GM12878 (cell line): ENCODE results near the gene ETV7. TPM values are rescaled to one million over a fixed set of nuclear protein-coding genes. Genes with fewer than 3 reads are reported as not detected.

Experiments
- ATF2 ChIP-seq: IDR thresholded peaks from 2 replicates; pipeline ENCODE4 v1.6.1; 2012; ENCODE audit warnings: low read length, inconsistent platforms
- BCL3 ChIP-seq: IDR thresholded peaks from 2 replicates; pipeline ENCODE4 v1.6.1; 2011; ENCODE audit warnings: borderline replicate concordance, low read depth, mild to moderate bottlenecking, moderate library complexity, low read length; ENCODE audit not compliant: insufficient read depth, poor library complexity, severe bottlenecking
- CUX1 ChIP-seq: IDR thresholded peaks from 2 replicates; pipeline ENCODE4 v1.6.1; 2012; ENCODE audit warnings: improper control_type of control experiment, low read depth, low read length; ENCODE audit not compliant: insufficient replicate concordance
- ETV6 ChIP-seq, 2 experiments: fragments of 450-650 bp in 1 of 2; IDR thresholded peaks in 1 of 2; conservative IDR thresholded peaks in 1 of 2; 2 replicates each; pipeline ENCODE4 v1.6.1; 2014; ENCODE audit warnings: antibody characterized with exemption in 1 of 2, borderline replicate concordance in 1 of 2, low read depth in 1 of 2, mild to moderate bottlenecking in 1 of 2, moderate library complexity in 1 of 2
- MTA2 ChIP-seq: fragments of 450-650 bp; IDR thresholded peaks from 2 replicates; pipeline ENCODE4 v1.6.1; 2016; ENCODE audit warnings: low read depth, mild to moderate bottlenecking, moderate library complexity
- MTA3 ChIP-seq: IDR thresholded peaks from 2 replicates; pipeline ENCODE4 v1.6.1; 2012; ENCODE audit warnings: low read length, inconsistent platforms, borderline replicate concordance
- PBX3 ChIP-seq: IDR thresholded peaks from 2 replicates; pipeline ENCODE4 v1.6.1; 2011; ENCODE audit warnings: mild to moderate bottlenecking, low read depth, low read length, moderate library complexity; ENCODE audit not compliant: insufficient replicate concordance
- POLR2AphosphoS5 ChIP-seq: IDR thresholded peaks from 2 replicates; pipeline ENCODE4 v1.6.1; 2011; ENCODE audit warnings: mild to moderate bottlenecking, low read length, inconsistent platforms
- PRDM15 ChIP-seq: fragments of 450-650 bp; formaldehyde crosslinking; IDR thresholded peaks from 2 replicates; pipeline ENCODE4 v1.4.0; 2020; ENCODE audit warnings: mild to moderate bottlenecking, moderate library complexity
- RBBP5 ChIP-seq: fragments of 200-600 bp; sonication (generic); conservative IDR thresholded peaks from 2 replicates; pipeline ENCODE4 v1.6.1; 2016
- ZBTB33 ChIP-seq: fragments of 450-650 bp; IDR thresholded peaks from 2 replicates; pipeline ENCODE4 v1.6.1; 2017; ENCODE audit warnings: mild to moderate bottlenecking
- ZNF384 ChIP-seq: IDR thresholded peaks from 2 replicates; pipeline ENCODE4 v1.6.1; 2012; ENCODE audit warnings: low read depth, mild to moderate bottlenecking, low read length, improper control_type of control experiment, borderline replicate concordance
- polyA plus RNA-seq, 11 experiments: library from polyadenylated mRNA; depleted of rRNA in 4 of 11; unstranded in 6 of 11; stranded (reverse) in 5 of 11; fragments of >200 nt; fragmentation: Nextera tagmentation in 4 of 11; fragmentation: Illumina TruSeq in 1 of 11; extraction: Ambion mirVana in 4 of 11; extraction: Trizol in 1 of 11; gene quantifications; 1 replicate in 1 of 11; 2 replicates in 10 of 11; pipeline versions ENCODE4 v1.2.1 to v1.2.3, GENCODE V29; 2011 to 2016; ENCODE audit warnings: inconsistent platforms in 2 of 11, missing spikeins in 2 of 11, low read depth in 1 of 11
- total RNA-seq, 4 experiments: library from RNA; depleted of rRNA in 3 of 4; stranded (reverse); fragments of >200 nt in 3 of 4; fragmentation: Illumina TruSeq in 1 of 4; extraction: Trizol in 1 of 4; gene quantifications; 2 replicates each; pipeline versions ENCODE4 v1.2.1 to v1.2.3, GENCODE V29; 2013 to 2021

Gene ETV7
- total and polyA plus RNA-seq, 10 of the 15 experiments (the other 5 are each of a cell fraction or from before 2014, with no cell fraction given) = 0.04 to 1.8 (median 1.3) TPM

GRCh38 chr6:36358226-36358915, 29.1 kb downstream of the ETV7 start (continued):
- TF ChIP-seq PRDM15 = no peak
- TF ChIP-seq MTA2 = peak; percentile 81
- TF ChIP-seq PBX3 = peak; percentile 85
- no peak; the same call in 1 of the 2 replicates for TF ChIP-seq MTA3
- no peak for TF ChIP-seq BCL3
- TF ChIP-seq ATF2 = no peak
- TF ChIP-seq ZBTB33 = no peak
- peak; percentile 68 for TF ChIP-seq CUX1
- TF ChIP-seq POLR2AphosphoS5 = no peak
- TF ChIP-seq ETV6 (conservative IDR thresholded peaks at IDR 0.05 in 1 of 2, IDR thresholded peaks at IDR 0.05 in 1 of 2; ENCODE audit: borderline replicate concordance in 1 of 2, low read depth in 1 of 2) = no peak
- TF ChIP-seq RBBP5 = no peak
- TF ChIP-seq ZNF384 = no peak; the same call in 1 of the 2 replicates
